ENCODE data around the gene NELL1.

GRCh38 chr11:21179770-21180169, 510.4 kb downstream of the NELL1 start:
- TF ChIP-seq CTCF (IDR thresholded peaks at IDR 0.05; ENCODE audit: extremely low read depth in 1 of 2, insufficient read depth in 1 of 2, low read depth in 1 of 2, low read length in 2 of 2) = no peak
- TF ChIP-seq POLR2AphosphoS5 (IDR thresholded peaks at IDR 0.05; ENCODE audit: insufficient read depth, low read depth, low read length) = no peak
- no peak for TF ChIP-seq MAX (IDR thresholded peaks at IDR 0.05; ENCODE audit: insufficient read depth, insufficient read length)
- no peak for TF ChIP-seq JUN (IDR thresholded peaks at IDR 0.05; ENCODE audit: borderline replicate concordance, insufficient read depth, insufficient read length, low read depth)

All from endothelial cell of umbilical vein (primary cell).